Breast epithelium (tissue), 3 donors: Measurements from ENCODE around the gene FAM200C.

Experiments
- CTCF ChIP-seq, 3 donors: fragments of 450-650 bp; IDR thresholded peaks; one replicate each; pipeline ENCODE4 v1.5.1; 2016 to 2017; ENCODE audit warnings: antibody characterized with exemption in 3 of 3, mild to moderate bottlenecking in 3 of 3, moderate library complexity in 3 of 3
- POLR2A ChIP-seq: fragments of 450-650 bp; IDR thresholded peaks from one replicate; pipeline ENCODE4 v1.6.1; 2016; ENCODE audit warnings: antibody characterized with exemption, mild to moderate bottlenecking, moderate library complexity

GRCh38 chr5:160390787-160391696, 8.8 kb downstream of the FAM200C start:
- TF ChIP-seq CTCF (IDR thresholded peaks at IDR 0.05) (peak in 2 of 3 donors; percentile 28 to 45), POLR2A (no peak)
